GM13976 (cell line): ENCODE results near the gene FMOD.

Experiments used
- DNase-seq: peaks from one replicate; pipeline ENCODE4 v3.0.0; 2012; ENCODE audit warnings: low spot score
- CTCF ChIP-seq: IDR thresholded peaks from 2 replicates; pipeline ENCODE4 v1.5.1; 2012; ENCODE audit warnings: borderline replicate concordance, mild to moderate bottlenecking; ENCODE audit not compliant: insufficient read depth; ENCODE audit errors: extremely low read depth, missing control alignments, control extremely low read depth
- in situ Hi-C: fragments of 300-500 bp; cut with MboI; formaldehyde crosslinking; loops from one replicate; pipeline ENCODE4 v1.12.0; 2022; ENCODE audit warnings: low sequenced_read_pairs, mixed read lengths, inconsistent platforms; ENCODE audit not compliant: unreplicated experiment

FMOD gene

GRCh38 chr1:203362720-203363025 is 11.8 kb upstream of the FMOD start:
- DNase-seq: no peak
- TF ChIP-seq CTCF: no peak
- in situ Hi-C loops: loop anchor here (25.0 kb wide), 1 partner anchor 350 kb away; no protein-coding TSS in a partner anchor

GRCh38 chr1:203361945-203362719 is 11.2 kb upstream of the FMOD start:
- DNase-seq: no peak
- TF ChIP-seq CTCF: no peak
- in situ Hi-C loops: loop anchor here (25.0 kb wide), 1 partner anchor 350 kb away; no protein-coding TSS in a partner anchor

GRCh38 chr1:203360547-203361185 is 9.7 kb upstream of the FMOD start:
- no peak for DNase-seq
- in situ Hi-C loops: loop anchor here (25.0 kb wide), 1 partner anchor 352 kb away; no protein-coding TSS in a partner anchor
- TF ChIP-seq CTCF: no peak

GRCh38 chr1:203359010-203359571 is 8.2 kb upstream of the FMOD start:
- DNase-seq: no peak
- in situ Hi-C loops: loop anchor here (25.0 kb wide), 1 partner anchor 353 kb away; no protein-coding TSS in a partner anchor
- TF ChIP-seq CTCF: peak; percentile 18

- no peak for DNase-seq
- no peak for TF ChIP-seq CTCF
- in situ Hi-C loops: loop anchor here (25.0 kb wide), 1 partner anchor 358 kb away; no protein-coding TSS in a partner anchor
Measured at GRCh38 chr1:203354246-203354645, 3.3 kb upstream of the FMOD start.

- no peak for TF ChIP-seq CTCF
- DNase-seq: no peak
- in situ Hi-C loops: loop anchor here (25.0 kb wide), 1 partner anchor 359 kb away; no protein-coding TSS in a partner anchor
Measured at GRCh38 chr1:203353486-203353885, 2.6 kb upstream of the FMOD start.
